Osteocyte (in vitro differentiated cells): ENCODE measurements around the gene ISOC2. TPM values are rescaled to one million over a fixed set of nuclear protein-coding genes. Genes with fewer than 3 reads are reported as not detected.
A peak's percentile ranks its signal among the peaks of the same experiment; 100 is the strongest.

Source experiments
- DNase-seq: peaks from one replicate; pipeline ENCODE4 v3.0.0; 2021; ENCODE audit warnings: mixed read lengths; ENCODE audit not compliant: unreplicated experiment; ENCODE audit errors: extremely low spot score
- H3K27ac Mint-ChIP-seq: one replicate; pipeline ENCODE4 v1.8.0; 2021; ENCODE audit warnings: mild to moderate bottlenecking, mixed read lengths; ENCODE audit not compliant: unreplicated experiment
- H3K27me3 Mint-ChIP-seq: one replicate; pipeline ENCODE4 v1.8.0; 2021; ENCODE audit warnings: mixed read lengths; ENCODE audit not compliant: unreplicated experiment
- H3K36me3 Mint-ChIP-seq: one replicate; pipeline ENCODE4 v1.8.0; 2021; ENCODE audit warnings: mixed read lengths; ENCODE audit not compliant: unreplicated experiment
- H3K4me1 Mint-ChIP-seq: one replicate; pipeline ENCODE4 v1.8.0; 2021; ENCODE audit warnings: mixed read lengths; ENCODE audit not compliant: unreplicated experiment
- H3K4me3 Mint-ChIP-seq: one replicate; pipeline ENCODE4 v1.8.0; 2021; ENCODE audit warnings: mild to moderate bottlenecking, moderate library complexity, mixed read lengths; ENCODE audit not compliant: unreplicated experiment
- H3K9me3 Mint-ChIP-seq: one replicate; pipeline ENCODE4 v1.8.0; 2021; ENCODE audit warnings: mixed read lengths; ENCODE audit not compliant: unreplicated experiment
- total RNA-seq: library from RNA; stranded (reverse); gene quantifications from 2 replicates; pipeline ENCODE4 v1.2.1, GENCODE V29; 2021
- TF ChIP-seq, protein P1 (sequence below): fragments of 200-600 bp; sonication (generic); IDR thresholded peaks from 2 replicates; pipeline ENCODE4 v1.5.0; 2021; ENCODE audit warnings: antibody characterized with exemption, mild to moderate bottlenecking, moderate library complexity

The ISOC2 gene
- total RNA-seq, 1 donor from 2014 or later, result 39.8 TPM

- no peaks in the 10 kb centered on the region for H3K27me3 Mint-ChIP-seq
- TF ChIP-seq, protein P1, sequence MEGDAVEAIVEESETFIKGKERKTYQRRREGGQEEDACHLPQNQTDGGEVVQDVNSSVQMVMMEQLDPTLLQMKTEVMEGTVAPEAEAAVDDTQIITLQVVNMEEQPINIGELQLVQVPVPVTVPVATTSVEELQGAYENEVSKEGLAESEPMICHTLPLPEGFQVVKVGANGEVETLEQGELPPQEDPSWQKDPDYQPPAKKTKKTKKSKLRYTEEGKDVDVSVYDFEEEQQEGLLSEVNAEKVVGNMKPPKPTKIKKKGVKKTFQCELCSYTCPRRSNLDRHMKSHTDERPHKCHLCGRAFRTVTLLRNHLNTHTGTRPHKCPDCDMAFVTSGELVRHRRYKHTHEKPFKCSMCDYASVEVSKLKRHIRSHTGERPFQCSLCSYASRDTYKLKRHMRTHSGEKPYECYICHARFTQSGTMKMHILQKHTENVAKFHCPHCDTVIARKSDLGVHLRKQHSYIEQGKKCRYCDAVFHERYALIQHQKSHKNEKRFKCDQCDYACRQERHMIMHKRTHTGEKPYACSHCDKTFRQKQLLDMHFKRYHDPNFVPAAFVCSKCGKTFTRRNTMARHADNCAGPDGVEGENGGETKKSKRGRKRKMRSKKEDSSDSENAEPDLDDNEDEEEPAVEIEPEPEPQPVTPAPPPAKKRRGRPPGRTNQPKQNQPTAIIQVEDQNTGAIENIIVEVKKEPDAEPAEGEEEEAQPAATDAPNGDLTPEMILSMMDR, result peak; percentile 100
- H3K4me3 Mint-ChIP-seq, result no peak overlapping the region
- H3K27ac Mint-ChIP-seq, result no peak overlapping the region
- no peak for DNase-seq
- H3K9me3 Mint-ChIP-seq, result no peaks in the 10 kb centered on the region
- peaks cover 6% of the 10 kb centered on the region for H3K4me1 Mint-ChIP-seq
- no peaks in the 10 kb centered on the region for H3K36me3 Mint-ChIP-seq
These were observed 6.0 kb upstream of the ISOC2 start for GRCh38 chr19:55467236-55468053.

DNA sequence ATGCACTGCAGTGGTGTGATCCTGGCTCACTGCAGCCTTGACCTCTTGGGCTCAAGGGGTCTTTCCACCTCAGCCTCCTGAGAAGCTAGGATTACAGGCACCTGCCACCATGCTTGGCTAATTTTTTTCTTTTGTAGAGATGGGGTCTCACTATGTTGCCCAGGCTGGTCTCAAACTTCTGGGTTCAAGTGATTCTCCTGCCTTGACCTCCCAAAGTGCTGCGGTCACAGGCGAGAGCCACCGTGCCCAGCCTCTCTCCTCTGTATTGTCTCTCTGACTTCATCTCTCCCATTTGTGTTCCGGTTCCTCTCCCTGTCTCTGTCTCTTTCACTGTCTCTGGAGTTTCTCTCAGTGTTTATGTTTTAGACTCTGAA is 4.8 kb upstream of the ISOC2 start:
- H3K27ac Mint-ChIP-seq, result no peak overlapping the region
- no peaks in the 10 kb centered on the region for H3K9me3 Mint-ChIP-seq
- H3K36me3 Mint-ChIP-seq, result no peaks in the 10 kb centered on the region
- DNase-seq, result no peak
- TF ChIP-seq, protein P1, result no peak
- H3K27me3 Mint-ChIP-seq, result no peaks in the 10 kb centered on the region
- peaks cover 12% of the 10 kb centered on the region for H3K4me1 Mint-ChIP-seq
- no peak overlapping the region for H3K4me3 Mint-ChIP-seq

- Mint-ChIP-seq H3K27ac (no peak overlapping the region), H3K27me3 (no peaks in the 10 kb centered on the region), H3K4me3 (no peak overlapping the region), H3K4me1 (peaks cover 15% of the 10 kb centered on the region), H3K36me3 (no peaks in the 10 kb centered on the region), H3K9me3 (no peaks in the 10 kb centered on the region)
- DNase-seq, result no peak
- TF ChIP-seq, protein P1, result no peak
These were observed 4.2 kb upstream of the ISOC2 start for GRCh38 chr19:55465460-55466240.

GRCh38 chr19:55464662-55465054 is 3.2 kb upstream of the ISOC2 start, which contains the start of gene C19orf85:
TSS of gene C19orf85 (minus strand) at chr19:55464751. CDS start at chr19:55464554, 197 bp downstream.
- TF ChIP-seq, protein P1, result no peak
- DNase-seq, result no peak
- Mint-ChIP-seq H3K27me3 (no peaks in the 10 kb centered on the region), H3K36me3 (no peaks in the 10 kb centered on the region), H3K27ac (no peak within 1 kb of the TSS), H3K4me1 (peaks cover 25% of the 10 kb centered on the region), H3K9me3 (no peaks in the 10 kb centered on the region), H3K4me3 (no peak within 1 kb of the TSS)
